Measurements from ENCODE around the gene HOXB3. TPM values are rescaled to one million over a fixed set of nuclear protein-coding genes. Genes with fewer than 3 reads are reported as not detected.

HOXB3 gene
- polyA plus RNA-seq, 1 donor (not counting 4 experiments of a cell fraction or from before 2014, with no cell fraction given), result 1.1 TPM

- H3K4me2 ChIP-seq (ENCODE audit: control insufficient read depth, extremely low read depth, insufficient read depth, low read depth, low read length), result no peak overlapping the region
- TF ChIP-seq, protein P1, sequence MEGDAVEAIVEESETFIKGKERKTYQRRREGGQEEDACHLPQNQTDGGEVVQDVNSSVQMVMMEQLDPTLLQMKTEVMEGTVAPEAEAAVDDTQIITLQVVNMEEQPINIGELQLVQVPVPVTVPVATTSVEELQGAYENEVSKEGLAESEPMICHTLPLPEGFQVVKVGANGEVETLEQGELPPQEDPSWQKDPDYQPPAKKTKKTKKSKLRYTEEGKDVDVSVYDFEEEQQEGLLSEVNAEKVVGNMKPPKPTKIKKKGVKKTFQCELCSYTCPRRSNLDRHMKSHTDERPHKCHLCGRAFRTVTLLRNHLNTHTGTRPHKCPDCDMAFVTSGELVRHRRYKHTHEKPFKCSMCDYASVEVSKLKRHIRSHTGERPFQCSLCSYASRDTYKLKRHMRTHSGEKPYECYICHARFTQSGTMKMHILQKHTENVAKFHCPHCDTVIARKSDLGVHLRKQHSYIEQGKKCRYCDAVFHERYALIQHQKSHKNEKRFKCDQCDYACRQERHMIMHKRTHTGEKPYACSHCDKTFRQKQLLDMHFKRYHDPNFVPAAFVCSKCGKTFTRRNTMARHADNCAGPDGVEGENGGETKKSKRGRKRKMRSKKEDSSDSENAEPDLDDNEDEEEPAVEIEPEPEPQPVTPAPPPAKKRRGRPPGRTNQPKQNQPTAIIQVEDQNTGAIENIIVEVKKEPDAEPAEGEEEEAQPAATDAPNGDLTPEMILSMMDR (optimal IDR thresholded peaks at IDR 0.05 in 1 of 3, IDR thresholded peaks at IDR 0.05 in 1 of 3, conservative IDR thresholded peaks at IDR 0.05 in 1 of 3; ENCODE audit: extremely low read depth in 1 of 3, insufficient read depth in 2 of 3, low read length in 3 of 3), result no peak
- TF ChIP-seq EZH2 (IDR thresholded peaks at IDR 0.05; ENCODE audit: low read length), result no peak
- no peak overlapping the region for H3K27ac ChIP-seq (ENCODE audit: control insufficient read depth, insufficient read depth, low read length)
- dilution Hi-C loops (cut with MboI; ENCODE audit: extremely low pct_ligation_motif_present, low sequenced_read_pairs), result no loop called here
- H3K79me2 ChIP-seq (ENCODE audit: control insufficient read depth, insufficient read depth, low read length), result no peaks in the 10 kb centered on the region
- H3K9ac ChIP-seq (ENCODE audit: control insufficient read depth, extremely low read depth, insufficient read depth, low read length), result no peak overlapping the region
- H3K36me3 ChIP-seq (ENCODE audit: control insufficient read depth in 2 of 2, extremely low read depth in 1 of 2, insufficient read depth in 2 of 2, low read length in 2 of 2), result no peaks in the 10 kb centered on the region
- H4K20me1 ChIP-seq (ENCODE audit: control insufficient read depth, extremely low read depth, insufficient read depth, low read length), result no peaks in the 10 kb centered on the region
- DNase-seq (ENCODE audit: low read depth, low spot score), result no peak
- no peak overlapping the region for H3K4me3 ChIP-seq (ENCODE audit: control insufficient read depth in 2 of 3, extremely low read depth in 1 of 3, insufficient read depth in 2 of 3, low read depth in 1 of 3, low read length in 3 of 3)
- no peak overlapping the region for H2AFZ ChIP-seq (ENCODE audit: control insufficient read depth, low read length)
- no peak for FAIRE-seq
- H3K9me1 ChIP-seq (ENCODE audit: control insufficient read depth, extremely low read depth, insufficient read depth, low read length), result no peaks in the 10 kb centered on the region
- peaks cover 3% of the 10 kb centered on the region for H3K4me1 ChIP-seq (ENCODE audit: control insufficient read depth, extremely low read depth, insufficient read depth, low read length)
- no peaks in the 10 kb centered on the region for H3K9me3 ChIP-seq (ENCODE audit: control insufficient read depth, low read depth, low read length)
- peaks cover 100% of the 10 kb centered on the region for H3K27me3 ChIP-seq (ENCODE audit: control insufficient read depth, extremely low read depth, insufficient read depth, low read length)
Measured at GRCh38 chr17:48623583-48623982, 33.5 kb upstream of the HOXB3 start.

DNA sequence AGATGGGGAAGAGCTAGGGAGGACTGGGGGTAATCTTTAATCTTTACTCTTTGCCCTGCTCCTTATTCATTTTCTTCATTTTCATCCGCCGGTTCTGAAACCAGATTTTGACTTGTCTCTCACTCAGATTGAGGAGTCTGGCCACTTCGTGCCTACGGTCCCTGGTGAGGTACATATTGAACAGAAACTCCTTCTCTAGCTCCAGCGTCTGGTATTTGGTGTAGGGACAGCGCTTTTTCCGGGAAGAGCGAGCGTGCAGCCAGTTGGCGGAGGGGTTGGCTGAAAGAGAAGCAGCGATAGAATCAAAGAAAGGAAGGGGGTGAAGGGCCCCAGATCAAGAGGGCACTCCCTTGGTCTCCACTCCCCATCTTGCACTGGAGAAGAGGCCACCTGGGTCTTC lies 32.8 kb upstream of the HOXB3 start:
- no peak overlapping the region for H3K9ac ChIP-seq (ENCODE audit: control insufficient read depth, extremely low read depth, insufficient read depth, low read length)
- H3K9me1 ChIP-seq (ENCODE audit: control insufficient read depth, extremely low read depth, insufficient read depth, low read length), result no peaks in the 10 kb centered on the region
- FAIRE-seq, result no peak
- no peak overlapping the region for H2AFZ ChIP-seq (ENCODE audit: control insufficient read depth, low read length)
- H3K4me1 ChIP-seq (ENCODE audit: control insufficient read depth, extremely low read depth, insufficient read depth, low read length), result peaks cover 3% of the 10 kb centered on the region
- peak; percentile 10 for TF ChIP-seq EZH2 (IDR thresholded peaks at IDR 0.05; ENCODE audit: low read length)
- TF ChIP-seq, protein P1 (optimal IDR thresholded peaks at IDR 0.05 in 1 of 3, IDR thresholded peaks at IDR 0.05 in 1 of 3, conservative IDR thresholded peaks at IDR 0.05 in 1 of 3; ENCODE audit: extremely low read depth in 1 of 3, insufficient read depth in 2 of 3, low read length in 3 of 3), result no peak
- H3K4me3 ChIP-seq (ENCODE audit: control insufficient read depth in 2 of 3, extremely low read depth in 1 of 3, insufficient read depth in 2 of 3, low read depth in 1 of 3, low read length in 3 of 3), result no peak overlapping the region
- no peaks in the 10 kb centered on the region for H4K20me1 ChIP-seq (ENCODE audit: control insufficient read depth, extremely low read depth, insufficient read depth, low read length)
- H3K27me3 ChIP-seq (ENCODE audit: control insufficient read depth, extremely low read depth, insufficient read depth, low read length), result peaks cover 100% of the 10 kb centered on the region
- H3K9me3 ChIP-seq (ENCODE audit: control insufficient read depth, low read depth, low read length), result no peaks in the 10 kb centered on the region
- dilution Hi-C loops (cut with MboI; ENCODE audit: extremely low pct_ligation_motif_present, low sequenced_read_pairs), result no loop called here
- no peaks in the 10 kb centered on the region for H3K36me3 ChIP-seq (ENCODE audit: control insufficient read depth in 2 of 2, extremely low read depth in 1 of 2, insufficient read depth in 2 of 2, low read length in 2 of 2)
- no peaks in the 10 kb centered on the region for H3K79me2 ChIP-seq (ENCODE audit: control insufficient read depth, insufficient read depth, low read length)
- H3K4me2 ChIP-seq (ENCODE audit: control insufficient read depth, extremely low read depth, insufficient read depth, low read depth, low read length), result no peak overlapping the region
- no peak overlapping the region for H3K27ac ChIP-seq (ENCODE audit: control insufficient read depth, insufficient read depth, low read length)
- no peak for DNase-seq (ENCODE audit: low read depth, low spot score)
